Immature natural killer cell (primary cell): Measurements from ENCODE around the gene CELA2B. TPM values are rescaled to one million over a fixed set of nuclear protein-coding genes. Genes with fewer than 3 reads are reported as not detected.
"Not testable (repeated sequence)": the region's sequence is repeated elsewhere in the genome, so short reads cannot be mapped to it uniquely, and the experiment has no call there.

Experiments used
- DNase-seq, 3 donors: peaks; one replicate each; pipeline ENCODE4 v3.0.0; 2022; ENCODE audit warnings: mixed read lengths in 1 of 3
- H3K27ac Mint-ChIP-seq, 6 donors: one replicate each; pipeline ENCODE4 v1.8.0; 2020; ENCODE audit warnings: mixed read lengths in 6 of 6, mild to moderate bottlenecking in 5 of 6, inconsistent platforms in 4 of 6, moderate library complexity in 3 of 6
- H3K27me3 Mint-ChIP-seq, 3 donors: one replicate each; pipeline ENCODE4 v1.8.0; 2020 to 2021; ENCODE audit warnings: low read depth in 3 of 3, mild to moderate bottlenecking in 3 of 3, mixed read lengths in 3 of 3, moderate library complexity in 3 of 3, inconsistent platforms in 1 of 3
- H3K36me3 Mint-ChIP-seq, 3 donors: one replicate each; pipeline ENCODE4 v1.8.0; 2020; ENCODE audit warnings: mixed read lengths in 3 of 3, inconsistent platforms in 2 of 3, mild to moderate bottlenecking in 2 of 3
- H3K4me1 Mint-ChIP-seq, 2 donors: one replicate each; pipeline ENCODE4 v1.8.0; 2020; ENCODE audit warnings: inconsistent platforms in 2 of 2, mild to moderate bottlenecking in 2 of 2, mixed read lengths in 2 of 2, moderate library complexity in 1 of 2
- H3K4me3 Mint-ChIP-seq, 5 donors: one replicate each; pipeline ENCODE4 v1.8.0; 2020; ENCODE audit warnings: mild to moderate bottlenecking in 5 of 5, mixed read lengths in 5 of 5, inconsistent platforms in 3 of 5, moderate library complexity in 3 of 5
- H3K9me3 Mint-ChIP-seq, 6 donors: one replicate each; pipeline ENCODE4 v1.8.0; 2020; ENCODE audit warnings: mild to moderate bottlenecking in 6 of 6, mixed read lengths in 6 of 6, inconsistent platforms in 4 of 6, moderate library complexity in 3 of 6
- polyA plus RNA-seq, 3 donors: library from polyadenylated mRNA; unstranded; fragments of 300-500 nt; fragmentation: Illumina TruSeq; gene quantifications; one replicate each; pipeline ENCODE4 v1.2.3, GENCODE V29; 2021

The CELA2B gene
- not detected for polyA plus RNA-seq

DNA sequence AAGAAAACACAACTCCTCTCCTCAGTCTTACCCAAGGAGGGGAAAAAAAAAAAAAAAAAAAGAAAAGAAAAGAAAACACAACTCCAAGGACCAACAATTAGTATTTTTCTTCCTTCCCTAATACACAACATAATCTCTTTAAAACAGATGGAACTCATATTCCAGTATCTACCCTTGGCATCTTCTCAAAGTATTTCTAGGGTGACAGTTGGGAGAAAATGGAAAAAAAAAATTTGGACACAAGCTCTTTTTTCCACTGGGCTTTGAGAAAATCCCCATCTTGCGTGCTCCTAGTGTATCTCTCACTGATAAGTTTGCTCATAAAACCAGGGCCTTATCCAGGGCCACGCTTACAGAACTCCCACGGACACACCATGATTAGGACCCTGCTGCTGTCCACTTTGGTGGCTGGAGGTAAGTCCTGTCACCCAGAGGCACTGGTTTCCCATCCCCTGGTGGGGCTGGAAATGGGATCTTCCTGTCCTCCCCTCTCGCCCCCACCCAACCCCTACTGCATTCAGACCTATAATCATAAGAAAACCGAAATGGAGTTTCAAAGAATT, at the start of gene CELA2B:
Gene CELA2B, plus strand, starts transcription at position 353 of the 563 bp plus-strand sequence. Its CDS starts 22 bp downstream, at position 375.
- H3K27ac Mint-ChIP-seq = no peak within 1 kb of the TSS
- no peak for DNase-seq

DNA sequence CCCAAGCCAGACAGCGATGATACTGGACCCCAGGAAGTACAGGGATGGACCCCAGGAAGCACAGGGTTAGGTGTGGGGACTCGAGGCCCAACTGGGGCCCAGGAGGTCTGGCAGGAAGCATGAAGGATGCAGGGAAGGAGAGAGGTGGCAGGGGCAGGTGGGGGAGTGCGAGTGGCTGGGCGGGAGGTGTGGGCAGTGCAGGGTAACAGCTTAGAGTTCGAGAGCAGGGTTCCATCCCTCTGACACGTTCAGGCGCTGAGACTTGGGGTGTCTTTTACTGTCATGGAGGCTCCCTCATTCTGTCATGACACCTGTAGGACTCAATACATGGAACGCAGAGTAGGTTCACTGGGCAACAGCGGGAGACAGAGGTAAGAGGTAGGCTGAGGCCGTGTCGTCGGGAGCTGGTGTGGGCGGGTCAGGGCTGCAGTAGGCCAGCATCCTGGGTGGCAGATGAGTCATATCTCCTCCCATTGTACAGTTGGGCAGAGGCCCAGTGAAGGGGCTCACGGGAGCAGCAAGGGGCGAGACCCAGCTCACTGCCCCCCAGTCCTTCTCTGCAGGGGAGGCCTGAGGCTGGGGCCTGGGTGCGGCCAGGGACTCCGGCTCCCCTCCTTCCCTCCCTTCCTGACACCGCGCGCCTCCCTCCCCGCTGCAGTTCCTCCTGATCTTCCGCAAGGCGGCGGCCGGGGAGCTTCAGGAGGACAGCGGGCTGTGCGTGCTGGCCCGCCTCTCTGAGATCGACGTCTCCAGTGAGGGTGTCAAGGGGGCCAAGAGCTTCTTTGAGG, 49.2 kb upstream of the CELA2B start:
- Mint-ChIP-seq H3K4me1 (peaks cover 65 to 66% of the 10 kb centered on the region in 2 donors), H3K4me3 (peak overlapping the region; percentile 3 to 60 (median 40)), H3K36me3 (peaks cover 10 to 40% (median 11%) of the 10 kb centered on the region in 3 donors), H3K27me3 (peaks cover 35 to 69% (median 46%) of the 10 kb centered on the region in 3 donors), H3K9me3 (no peaks in the 10 kb centered on the region), H3K27ac (peak overlapping the region; percentile 88 to 96 (median 92))
- no peak for DNase-seq

More for the DNA sequence above, at the start of gene CELA2B:
- no peaks in the 10 kb centered on the region for H3K4me1 Mint-ChIP-seq
- no peaks in the 10 kb centered on the region for H3K36me3 Mint-ChIP-seq
- H3K9me3 Mint-ChIP-seq = no peaks in the 10 kb centered on the region
- no peak within 1 kb of the TSS for H3K4me3 Mint-ChIP-seq
- no peaks in the 10 kb centered on the region for H3K27me3 Mint-ChIP-seq

DNA sequence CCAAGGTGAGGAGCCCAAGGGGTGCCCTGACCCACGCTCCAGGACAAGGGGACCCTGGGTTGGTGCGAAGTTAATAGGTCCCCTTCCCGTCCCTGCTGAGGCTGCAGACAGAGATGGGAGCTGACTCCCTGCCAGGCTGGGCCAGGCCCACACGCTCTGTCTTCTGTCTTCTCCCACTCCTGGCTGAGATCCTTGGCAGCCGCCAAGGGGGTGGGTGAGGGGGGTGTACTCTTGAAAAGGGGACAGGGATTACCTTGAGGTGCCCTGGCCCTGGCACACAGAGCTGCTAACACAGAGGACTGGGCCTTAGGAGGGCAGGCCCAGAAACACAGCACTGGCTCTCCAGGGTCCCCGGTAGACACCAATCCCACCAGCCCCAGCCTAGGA, 48.6 kb upstream of the CELA2B start:
- peaks cover 9 to 38% (median 11%) of the 10 kb centered on the region in 3 donors for H3K36me3 Mint-ChIP-seq
- peaks cover 38 to 70% (median 48%) of the 10 kb centered on the region in 3 donors for H3K27me3 Mint-ChIP-seq
- H3K4me3 Mint-ChIP-seq = no peak overlapping the region
- peaks cover 60 to 64% of the 10 kb centered on the region in 2 donors for H3K4me1 Mint-ChIP-seq
- DNase-seq = no peak
- H3K9me3 Mint-ChIP-seq = no peaks in the 10 kb centered on the region
- peak overlapping the region in 5 of 6 donors; percentile 72 to 93 (median 85) for H3K27ac Mint-ChIP-seq

DNA sequence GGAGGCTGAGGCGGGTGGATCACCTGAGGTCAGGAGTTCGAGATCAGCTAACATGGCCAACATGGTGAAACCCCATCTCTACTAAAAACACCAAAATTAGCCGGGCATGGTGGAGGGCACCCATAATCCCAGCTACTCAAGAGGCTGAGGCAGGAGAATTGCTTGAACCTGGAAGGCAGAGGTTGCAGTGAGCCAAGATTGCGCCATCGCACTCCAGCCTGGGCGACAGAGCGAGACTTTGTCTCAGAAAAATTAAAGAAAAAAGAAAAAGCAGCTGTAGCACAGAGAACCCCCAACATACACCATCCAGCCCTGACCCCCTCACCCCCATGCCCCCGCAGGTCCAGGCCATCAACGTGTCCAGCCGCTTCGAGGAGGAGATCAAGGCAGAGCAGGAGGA, 47.7 kb upstream of the CELA2B start:
- H3K9me3 Mint-ChIP-seq, DNase-seq: not testable (repeated sequence)
- peak overlapping the region in 5 of 6 donors; percentile 80 to 93 (median 85) for H3K27ac Mint-ChIP-seq
- H3K36me3 Mint-ChIP-seq = peaks cover 9 to 38% (median 11%) of the 10 kb centered on the region in 3 donors
- peaks cover 42 to 71% (median 53%) of the 10 kb centered on the region in 3 donors for H3K27me3 Mint-ChIP-seq
- peaks cover 60 to 61% of the 10 kb centered on the region in 2 donors for H3K4me1 Mint-ChIP-seq
- peak overlapping the region in 1 of 5 donors; percentile 4 for H3K4me3 Mint-ChIP-seq

DNA sequence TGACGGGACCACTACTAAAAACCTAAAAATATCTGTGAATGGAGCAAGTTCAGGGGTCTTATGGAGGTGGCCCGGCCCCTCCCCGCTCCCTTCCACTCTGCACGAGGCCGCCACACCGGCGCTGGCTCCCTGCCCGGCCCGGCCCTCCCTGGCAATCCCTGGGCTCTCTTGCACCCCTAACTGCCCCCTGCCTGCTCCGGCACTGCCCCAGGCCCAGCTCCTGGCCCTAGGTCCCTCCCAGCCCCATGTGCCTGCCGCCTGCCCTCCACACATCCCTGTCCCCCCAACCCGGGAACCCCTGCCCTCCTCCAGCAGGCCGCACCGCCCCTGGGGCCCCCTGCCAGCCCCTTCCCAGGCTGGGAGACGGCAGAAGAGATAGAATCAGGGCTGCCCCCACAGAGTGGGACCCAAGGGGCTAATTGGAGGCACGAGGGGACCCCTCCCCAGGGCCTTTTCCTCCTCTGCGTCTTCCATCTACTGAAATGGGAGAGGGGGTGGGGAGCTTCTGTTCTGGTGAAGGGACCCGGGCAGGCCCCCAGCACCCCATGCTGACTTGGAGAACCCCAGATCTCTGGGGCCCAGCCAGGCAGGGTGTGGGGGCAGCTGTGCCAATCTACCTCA, 47.0 kb upstream of the CELA2B start:
- Mint-ChIP-seq H3K9me3 (no peaks in the 10 kb centered on the region), H3K27ac (peak overlapping the region in 2 of 6 donors; percentile 82 to 91), H3K4me3 (no peak overlapping the region), H3K27me3 (peaks cover 38 to 71% (median 53%) of the 10 kb centered on the region in 3 donors), H3K36me3 (peaks cover 9 to 38% (median 11%) of the 10 kb centered on the region in 3 donors), H3K4me1 (peaks cover 59% of the 10 kb centered on the region in 2 donors)
- DNase-seq = no peak

DNA sequence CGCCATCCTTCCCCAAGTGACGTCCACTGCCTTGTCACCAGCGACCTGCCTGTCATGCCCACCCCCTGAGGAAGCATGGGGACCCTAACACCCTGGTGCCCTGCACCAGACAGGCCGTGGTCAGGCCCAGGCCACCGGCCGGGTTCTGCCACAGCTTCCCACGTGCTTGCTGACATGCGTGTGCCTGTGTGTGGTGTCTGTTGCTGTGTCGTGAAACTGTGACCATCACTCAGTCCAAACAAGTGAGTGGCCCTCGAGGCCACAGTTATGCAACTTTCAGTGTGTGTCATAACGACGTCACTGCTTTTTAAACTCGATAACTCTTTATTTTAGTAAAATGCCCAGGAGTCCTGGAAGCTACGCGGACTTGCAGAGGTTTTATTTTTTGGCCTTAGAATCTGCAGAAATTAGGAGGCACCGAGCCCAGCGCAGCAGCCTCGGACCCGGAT, 46.2 kb upstream of the CELA2B start:
- Mint-ChIP-seq H3K9me3 (no peaks in the 10 kb centered on the region), H3K4me1 (peaks cover 55 to 57% of the 10 kb centered on the region in 2 donors), H3K27ac (peak overlapping the region; percentile 60 to 89 (median 82)), H3K27me3 (peaks cover 34 to 68% (median 54%) of the 10 kb centered on the region in 3 donors), H3K4me3 (no peak overlapping the region), H3K36me3 (peaks cover 9 to 31% (median 11%) of the 10 kb centered on the region in 3 donors)
- DNase-seq = no peak

DNA sequence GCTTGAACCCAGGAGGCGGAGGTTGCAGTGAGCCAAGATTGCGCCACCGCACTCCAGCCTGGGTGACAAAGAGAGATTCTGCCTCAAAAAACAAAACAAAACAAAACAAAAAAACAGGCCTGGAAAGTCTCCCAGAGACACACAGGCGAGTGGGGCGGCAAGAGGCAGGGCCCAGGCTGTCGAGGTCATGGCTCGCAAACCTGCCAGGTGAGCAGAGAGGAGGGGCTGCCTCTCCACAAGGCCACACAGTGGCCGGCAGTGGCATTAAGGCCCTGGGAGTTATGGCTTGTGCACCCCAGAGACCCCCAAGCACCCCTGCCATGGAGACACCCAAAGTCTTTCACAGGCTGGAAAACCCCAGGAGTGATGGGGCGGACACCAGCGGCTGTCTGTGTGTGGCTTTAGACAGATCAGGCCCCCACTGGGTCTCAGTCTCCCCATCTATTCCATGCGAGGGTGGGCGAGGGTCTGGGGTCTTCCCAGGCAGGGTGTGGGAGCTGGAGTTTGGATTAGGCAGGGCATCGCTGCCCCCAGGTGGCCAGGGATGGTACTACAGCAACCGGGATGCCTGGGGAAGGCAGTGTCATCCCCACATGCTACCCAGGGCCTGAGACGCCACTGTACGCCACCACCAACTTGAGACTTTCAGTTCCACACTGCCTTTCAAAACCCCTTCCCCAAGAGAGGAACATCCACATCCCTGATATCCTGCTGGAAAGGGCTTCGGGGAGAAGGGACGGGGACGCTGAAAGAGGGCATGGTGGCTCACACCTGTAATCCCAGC, 44.9 kb upstream of the CELA2B start:
- Mint-ChIP-seq H3K27me3 (peaks cover 37 to 62% (median 52%) of the 10 kb centered on the region in 3 donors), H3K27ac (peak overlapping the region; percentile 60 to 89 (median 84)), H3K4me1 (peaks cover 54 to 58% of the 10 kb centered on the region in 2 donors), H3K36me3 (peaks cover 8 to 25% (median 11%) of the 10 kb centered on the region in 3 donors), H3K9me3 (no peaks in the 10 kb centered on the region), H3K4me3 (peak overlapping the region in 1 of 5 donors; percentile 3)
- peak; percentile 73 to 78 (median 77) for DNase-seq

DNA sequence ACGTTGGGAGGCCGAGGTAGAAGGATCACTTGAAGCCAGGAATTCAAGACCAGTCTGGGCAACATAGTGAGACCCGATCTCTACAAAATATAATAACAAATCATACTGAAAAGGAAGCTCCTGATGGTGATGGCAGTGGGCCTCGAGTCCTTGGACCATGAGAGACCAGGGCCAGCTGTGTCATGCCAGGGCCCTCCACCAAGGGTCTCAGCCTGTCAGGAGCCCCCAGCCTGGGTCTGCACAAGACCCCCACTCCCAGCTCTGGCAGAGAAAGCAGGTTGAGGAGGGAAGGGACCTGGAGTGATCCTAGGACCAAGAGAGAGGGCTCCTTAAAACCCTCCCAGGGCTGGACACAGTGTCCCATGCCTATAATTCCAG, 44.3 kb upstream of the CELA2B start:
- H3K4me1 Mint-ChIP-seq = peaks cover 50 to 53% of the 10 kb centered on the region in 2 donors
- no peak overlapping the region for H3K4me3 Mint-ChIP-seq
- H3K9me3 Mint-ChIP-seq = no peaks in the 10 kb centered on the region
- peaks cover 34 to 57% (median 48%) of the 10 kb centered on the region in 3 donors for H3K27me3 Mint-ChIP-seq
- H3K36me3 Mint-ChIP-seq = peaks cover 2 to 19% (median 5%) of the 10 kb centered on the region in 3 donors
- DNase-seq = no peak
- H3K27ac Mint-ChIP-seq = peak overlapping the region; percentile 60 to 89 (median 84)

DNA sequence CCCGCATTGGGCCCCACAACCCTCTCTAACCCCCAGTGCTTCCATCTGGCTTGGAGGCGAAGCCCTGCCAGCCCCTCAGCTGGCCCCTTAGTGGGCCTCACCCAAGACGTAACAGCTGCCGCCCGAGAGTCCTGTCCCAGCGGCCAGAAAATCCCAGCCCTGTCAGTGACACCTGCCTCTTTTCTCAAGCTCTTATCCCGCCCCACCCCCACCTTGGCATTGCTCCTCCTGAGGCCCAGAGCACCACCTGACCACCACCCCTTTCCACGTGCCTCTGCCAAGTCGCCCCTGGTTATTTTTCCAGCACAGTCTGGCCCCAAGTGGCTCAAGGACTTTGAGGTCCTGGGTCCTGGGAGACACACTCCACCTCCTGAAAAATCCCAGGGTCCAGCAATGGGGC, 43.6 kb upstream of the CELA2B start:
- no peak for DNase-seq
- Mint-ChIP-seq H3K4me3 (no peak overlapping the region), H3K27me3 (peaks cover 33 to 54% (median 50%) of the 10 kb centered on the region in 3 donors), H3K9me3 (no peaks in the 10 kb centered on the region), H3K27ac (peak overlapping the region; percentile 56 to 92 (median 79)), H3K36me3 (peaks cover 0 to 18% (median 3%) of the 10 kb centered on the region in 3 donors), H3K4me1 (peaks cover 46 to 50% of the 10 kb centered on the region in 2 donors)

DNA sequence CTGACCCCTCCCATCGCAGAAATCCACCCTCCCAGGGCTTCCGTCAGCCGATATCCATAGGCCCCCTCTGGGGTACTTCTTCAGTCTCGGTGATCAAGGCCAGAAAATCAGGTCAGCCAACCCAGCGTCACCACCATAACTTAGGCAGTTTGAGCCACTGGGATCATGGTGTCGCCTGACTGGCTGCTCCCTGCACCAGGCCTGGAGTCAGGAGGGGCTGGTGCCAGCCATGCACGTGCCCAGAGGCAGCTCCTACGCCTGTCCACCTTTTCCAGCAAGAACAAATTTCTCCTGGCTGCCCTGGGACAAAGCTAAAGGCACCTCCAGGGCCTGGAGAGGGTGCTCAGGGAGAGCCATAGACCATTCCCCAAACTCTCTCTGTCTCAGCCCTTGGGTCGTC, 42.4 kb upstream of the CELA2B start:
- Mint-ChIP-seq H3K36me3 (peaks cover 0 to 9% (median 3%) of the 10 kb centered on the region in 3 donors), H3K27ac (peak overlapping the region; percentile 31 to 89 (median 51)), H3K4me1 (peaks cover 43% of the 10 kb centered on the region in 2 donors), H3K9me3 (no peaks in the 10 kb centered on the region), H3K27me3 (peaks cover 28 to 49% (median 44%) of the 10 kb centered on the region in 3 donors), H3K4me3 (no peak overlapping the region)
- DNase-seq = no peak

DNA sequence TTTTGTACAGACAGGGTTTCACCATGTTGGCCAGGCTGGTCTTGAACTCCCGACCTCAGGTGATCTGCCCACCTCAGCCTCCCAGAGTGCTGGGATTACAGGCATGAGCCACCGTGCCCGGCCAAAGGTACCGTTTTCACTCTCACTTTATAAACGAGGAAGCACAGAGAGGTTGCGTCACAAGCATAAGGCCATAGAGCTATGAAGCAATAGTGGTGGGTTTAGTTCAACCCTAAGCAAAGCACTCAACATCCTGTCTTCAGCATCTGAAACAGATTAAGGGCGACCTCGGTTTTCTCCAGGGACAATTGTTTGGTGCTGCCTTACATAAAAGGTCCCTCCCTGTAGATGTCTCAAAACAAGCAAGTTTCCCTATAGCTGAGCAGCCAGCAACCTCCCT, 41.2 kb upstream of the CELA2B start:
- Mint-ChIP-seq H3K4me3 (peak overlapping the region in 3 of 5 donors; percentile 30 to 62 (median 36)), H3K4me1 (peaks cover 42% of the 10 kb centered on the region in 2 donors), H3K27me3 (peaks cover 28 to 54% (median 37%) of the 10 kb centered on the region in 3 donors), H3K27ac (peak overlapping the region; percentile 12 to 88 (median 72))
- H3K9me3 Mint-ChIP-seq, H3K36me3 Mint-ChIP-seq, DNase-seq: not testable (repeated sequence)

DNA sequence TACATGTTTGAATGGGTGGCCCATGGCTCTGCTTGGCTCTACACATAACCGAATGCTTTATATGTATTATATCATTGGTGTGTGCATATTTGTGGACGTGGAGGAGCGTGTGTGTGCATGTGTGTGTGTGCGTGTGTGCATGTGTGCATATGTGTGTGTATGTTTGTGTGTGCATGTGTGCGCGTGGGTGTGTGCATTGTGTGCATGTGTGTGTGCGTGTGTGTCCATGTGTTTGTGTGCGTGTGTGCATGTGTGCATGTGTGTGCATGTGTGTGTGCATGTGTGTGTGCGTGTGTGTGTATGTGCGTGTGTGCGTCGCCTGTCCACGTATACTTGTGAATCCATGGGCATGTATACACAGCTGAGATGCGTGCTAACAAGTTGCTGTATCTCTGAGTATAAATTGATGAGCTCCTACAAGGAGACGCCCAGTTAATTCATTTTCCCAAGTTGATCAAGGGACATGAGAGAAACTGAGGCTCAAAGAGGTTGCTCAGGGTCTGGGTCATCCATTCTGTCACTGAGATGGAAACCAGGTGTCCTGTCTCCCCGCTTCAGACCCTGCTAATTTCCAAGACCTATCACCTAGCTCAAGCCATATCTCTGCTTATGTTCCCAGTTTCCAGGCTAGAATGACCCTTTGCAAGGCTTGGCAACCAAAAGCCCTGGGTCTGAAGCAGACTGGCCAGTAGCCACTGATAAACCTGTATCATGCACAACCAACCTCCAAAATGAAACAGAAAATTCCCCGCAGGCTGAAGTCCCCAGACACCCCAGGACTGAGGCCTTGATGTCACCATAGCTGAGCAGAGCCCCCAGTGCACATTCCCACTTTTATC, 40.4 kb upstream of the CELA2B start:
- DNase-seq = no peak
- Mint-ChIP-seq H3K27ac (peak overlapping the region in 5 of 6 donors; percentile 12 to 84 (median 72)), H3K36me3 (no peaks in the 10 kb centered on the region), H3K4me3 (no peak overlapping the region), H3K9me3 (no peaks in the 10 kb centered on the region), H3K27me3 (peaks cover 25 to 51% (median 31%) of the 10 kb centered on the region in 3 donors), H3K4me1 (peaks cover 34 to 40% of the 10 kb centered on the region in 2 donors)
